K562 (cell line): Measurements from ENCODE around the gene GDF2. TPM values are rescaled to one million over a fixed set of nuclear protein-coding genes. Genes with fewer than 3 reads are reported as not detected.

Experiments
- E2F6 ChIP-seq, 2 experiments: IDR thresholded peaks; 2 replicates each; pipeline ENCODE4 v1.6.1; 2011; ENCODE audit warnings: borderline replicate concordance in 1 of 2, control low read depth in 1 of 2, low read depth in 1 of 2, low read length in 1 of 2, mild to moderate bottlenecking in 1 of 2, mixed read lengths in 1 of 2, moderate library complexity in 1 of 2; ENCODE audit not compliant: insufficient read depth in 1 of 2, insufficient read length in 1 of 2, poor library complexity in 1 of 2, severe bottlenecking in 1 of 2; ENCODE audit errors: extremely low read depth in 1 of 2
- EGR1 ChIP-seq: fragments of 450-650 bp; conservative IDR thresholded peaks from 2 replicates; pipeline ENCODE4 v1.6.1; 2017; ENCODE audit warnings: mild to moderate bottlenecking
- KLF10 ChIP-seq: fragments of 250-450 bp; sonication (Bioruptor Pico); IDR thresholded peaks from 2 replicates; pipeline ENCODE4 v1.6.1; 2021; ENCODE audit warnings: matching md5 sums
- MGA ChIP-seq: fragments of 450-650 bp; IDR thresholded peaks from 2 replicates; pipeline ENCODE4 v1.6.1; 2016; ENCODE audit warnings: mild to moderate bottlenecking, moderate library complexity
- ZBTB43 ChIP-seq: sonication (generic); formaldehyde crosslinking; IDR thresholded peaks from 2 replicates; pipeline ENCODE4 v1.8.0; 2023; ENCODE audit warnings: mild to moderate bottlenecking, missing genetic modification reagents
- polyA plus RNA-seq, 8 experiments: library from polyadenylated mRNA; depleted of rRNA in 4 of 8; stranded (reverse) in 5 of 8; unstranded in 3 of 8; fragments of >200 nt; fragmentation: Nextera tagmentation in 2 of 8; fragmentation: Illumina TruSeq in 1 of 8; extraction: Ambion mirVana in 2 of 8; extraction: Trizol in 1 of 8; gene quantifications; 2 replicates each; pipeline versions ENCODE4 v1.2.1 to v1.2.3, GENCODE V29; 2011 to 2014; ENCODE audit warnings: inconsistent platforms in 1 of 8, missing spikeins in 1 of 8
- total RNA-seq, 7 experiments: library from RNA; depleted of rRNA in 6 of 7; stranded (reverse); fragments of >200 nt in 6 of 7; fragmentation: Illumina TruSeq in 2 of 7; extraction: Trizol in 2 of 7; gene quantifications; 2 replicates each; pipeline versions ENCODE4 v1.2.1 to v1.2.3, GENCODE V29; 2011 to 2021; ENCODE audit warnings: low replicate concordance in 1 of 7

GDF2 gene
- total and polyA plus RNA-seq, 9 of the 15 experiments (the other 6 are each of a cell fraction or from before 2014, with no cell fraction given), result 0.08 to 0.58 (median 0.27) TPM; not detected in 2

- TF ChIP-seq MGA, result peak; percentile 54; the same call in 1 of the 2 replicates
- TF ChIP-seq ZBTB43 (CRISPR knock-in tag), result no peak
- TF ChIP-seq E2F6 (IDR thresholded peaks at IDR 0.05; ENCODE audit: borderline replicate concordance in 1 of 2, extremely low read depth in 1 of 2, insufficient read depth in 1 of 2, insufficient read length in 1 of 2, low read depth in 1 of 2, low read length in 1 of 2, poor library complexity in 1 of 2, severe bottlenecking in 1 of 2), result peak in 1 of 2 experiments; percentile 59
- no peak for TF ChIP-seq KLF10
- TF ChIP-seq EGR1, result peak; percentile 39; the same call in 1 of the 2 replicates
These were observed 12.7 kb upstream of the GDF2 start (continued) for GRCh38 chr10:47309408-47310089.
